Medulla oblongata (tissue), 1 donor: ENCODE data around the gene GLRX5.
A peak's percentile ranks its signal among the peaks of the same experiment; 100 is the strongest.

Experiments used
- DNase-seq: peaks from one replicate; pipeline ENCODE4 v3.0.0-alpha.2; 2015; ENCODE audit errors: extremely low spot score

GLRX5 gene

GRCh38 chr14:95533391-95533821 is 1.4 kb upstream of the GLRX5 start:
- DNase-seq = no peak

DNA sequence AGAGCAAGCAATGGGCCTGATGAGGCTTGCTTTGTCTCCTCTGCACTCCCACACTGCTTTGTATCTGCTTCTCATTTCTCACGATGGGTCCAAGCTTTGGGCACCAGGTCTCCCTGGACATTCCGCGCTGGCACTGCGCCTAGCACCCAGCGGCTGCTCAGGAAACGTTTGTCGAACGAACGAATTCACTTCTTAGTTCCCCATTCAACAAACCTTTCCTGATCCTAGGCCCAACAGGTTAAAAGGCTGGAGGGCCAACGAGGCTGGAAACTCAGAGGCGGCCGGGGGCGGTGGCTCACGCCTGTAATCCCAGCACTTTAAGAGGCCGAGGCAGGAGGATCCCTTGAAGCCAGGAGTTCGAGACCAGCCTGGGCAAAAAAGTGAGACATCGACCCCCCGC is 1.0 kb upstream of the GLRX5 start:
- no peak for DNase-seq

DNA sequence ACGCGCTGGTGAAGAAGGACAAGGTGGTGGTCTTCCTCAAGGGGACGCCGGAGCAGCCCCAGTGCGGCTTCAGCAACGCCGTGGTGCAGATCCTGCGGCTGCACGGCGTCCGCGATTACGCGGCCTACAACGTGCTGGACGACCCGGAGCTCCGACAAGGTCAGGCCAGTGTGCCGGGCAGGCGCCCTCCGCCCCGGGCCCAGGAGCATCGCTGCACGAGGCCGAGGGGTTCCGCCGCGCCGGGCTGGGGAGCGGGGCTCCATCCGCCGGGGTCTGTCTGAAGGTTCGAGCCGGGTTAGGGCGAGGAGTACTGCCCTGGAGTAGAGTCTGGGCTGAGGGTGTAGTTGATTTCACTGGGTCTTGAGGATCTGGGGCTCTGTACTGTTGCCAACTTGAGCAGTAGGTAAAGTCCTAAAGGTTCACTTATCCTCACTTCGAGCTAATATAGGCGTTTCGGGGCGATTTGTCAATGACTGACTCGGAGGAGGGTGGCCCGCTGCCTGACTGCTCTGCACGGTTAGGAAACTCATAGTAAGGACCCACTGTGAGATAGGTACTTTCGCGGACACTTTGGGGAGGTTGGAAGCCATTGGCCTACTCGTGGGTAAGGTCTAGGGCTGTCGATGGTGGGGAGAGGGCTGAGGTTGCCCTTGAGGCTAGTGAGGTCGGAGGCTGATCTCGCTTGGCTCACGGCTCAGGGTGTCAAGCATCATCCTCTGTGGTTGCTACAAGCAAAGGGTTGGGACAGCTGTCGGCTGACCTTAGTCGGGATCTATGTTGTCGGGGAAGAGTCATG is 574 bp downstream of the GLRX5 start:
- DNase-seq = no peak

DNA sequence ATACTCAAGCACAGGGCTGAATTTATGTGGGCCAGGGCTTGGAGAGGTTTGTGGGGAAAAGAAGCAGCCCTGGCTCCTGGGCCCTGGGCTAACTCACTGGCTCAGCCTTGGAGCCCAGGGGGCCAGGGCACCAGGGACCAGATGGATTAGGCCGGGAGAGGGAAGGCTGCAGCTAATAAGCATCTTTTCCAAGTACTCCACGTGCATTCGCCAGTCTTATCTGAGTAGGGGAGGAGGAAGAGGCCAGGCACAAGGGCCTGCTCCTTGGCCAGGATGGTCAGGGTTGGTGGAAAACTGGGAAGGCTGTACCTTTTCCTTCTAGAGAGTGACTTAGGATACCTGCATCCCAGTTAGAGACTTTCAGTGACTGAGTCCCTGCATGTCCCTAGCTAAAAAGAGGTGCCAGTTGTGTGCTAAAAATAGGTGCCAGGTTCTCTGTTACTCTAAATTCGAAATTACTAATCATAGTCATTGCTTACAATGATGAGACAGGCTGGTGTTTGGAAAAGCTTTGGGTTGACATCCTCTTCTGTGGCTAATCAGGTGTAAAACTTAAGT is 1.3 kb downstream of the GLRX5 start:
- DNase-seq = no peak

DNA sequence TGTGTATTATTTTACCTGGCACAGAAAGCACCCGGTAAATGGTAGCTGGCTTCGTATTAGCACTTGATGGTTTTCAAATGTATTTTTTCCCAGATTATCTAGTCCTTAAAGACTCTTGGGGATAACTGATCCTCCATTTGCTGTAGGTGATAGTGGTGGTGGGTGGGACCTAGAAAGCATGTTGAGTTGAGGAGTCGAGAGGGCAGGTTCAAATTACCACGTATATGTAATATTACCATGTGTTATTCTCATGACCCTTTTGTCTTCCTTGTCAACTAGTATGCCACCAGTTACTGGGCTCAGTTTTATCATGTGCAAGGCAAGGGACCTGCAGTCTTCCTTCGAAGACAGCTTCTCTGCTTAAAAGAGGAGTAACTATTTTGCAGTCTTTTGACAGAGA is 1.8 kb downstream of the GLRX5 start:
- no peak for DNase-seq

DNA sequence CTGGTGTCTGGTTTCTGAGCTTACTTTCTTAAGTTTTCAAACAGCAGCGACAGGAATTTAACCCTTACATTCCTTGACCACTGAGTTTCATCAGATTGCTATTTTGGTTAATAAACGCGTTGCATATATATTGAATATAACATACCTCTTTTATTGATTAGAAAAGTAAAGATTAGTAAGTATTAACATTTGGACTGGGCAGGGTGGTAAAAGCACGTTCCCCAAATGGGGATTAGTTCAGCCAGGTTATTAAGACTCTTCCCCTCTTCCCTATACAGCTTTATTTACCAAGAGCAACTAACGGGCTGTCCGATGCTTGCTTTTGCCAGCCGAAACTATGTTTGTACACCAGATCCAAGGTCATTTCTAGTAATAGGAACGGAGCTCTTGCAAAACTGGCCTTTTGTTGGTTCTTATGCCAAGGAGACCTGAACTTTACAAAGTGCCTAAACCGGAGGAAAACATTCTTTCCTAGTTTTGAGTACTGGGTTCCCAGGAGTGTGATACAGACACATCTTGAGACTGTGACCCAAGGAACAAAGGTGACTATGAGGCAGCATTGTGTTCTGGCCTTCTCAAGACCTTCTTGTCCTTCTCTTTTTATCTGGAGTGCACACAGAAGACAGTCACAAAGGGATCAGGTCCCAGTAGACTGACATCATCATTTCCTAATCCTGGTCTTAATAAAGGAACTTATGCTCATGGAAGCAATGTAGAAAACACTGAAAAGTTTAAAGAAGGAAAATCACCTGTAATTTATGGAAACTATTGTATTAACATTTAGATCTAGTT is 2.6 kb downstream of the GLRX5 start:
- DNase-seq = no peak

DNA sequence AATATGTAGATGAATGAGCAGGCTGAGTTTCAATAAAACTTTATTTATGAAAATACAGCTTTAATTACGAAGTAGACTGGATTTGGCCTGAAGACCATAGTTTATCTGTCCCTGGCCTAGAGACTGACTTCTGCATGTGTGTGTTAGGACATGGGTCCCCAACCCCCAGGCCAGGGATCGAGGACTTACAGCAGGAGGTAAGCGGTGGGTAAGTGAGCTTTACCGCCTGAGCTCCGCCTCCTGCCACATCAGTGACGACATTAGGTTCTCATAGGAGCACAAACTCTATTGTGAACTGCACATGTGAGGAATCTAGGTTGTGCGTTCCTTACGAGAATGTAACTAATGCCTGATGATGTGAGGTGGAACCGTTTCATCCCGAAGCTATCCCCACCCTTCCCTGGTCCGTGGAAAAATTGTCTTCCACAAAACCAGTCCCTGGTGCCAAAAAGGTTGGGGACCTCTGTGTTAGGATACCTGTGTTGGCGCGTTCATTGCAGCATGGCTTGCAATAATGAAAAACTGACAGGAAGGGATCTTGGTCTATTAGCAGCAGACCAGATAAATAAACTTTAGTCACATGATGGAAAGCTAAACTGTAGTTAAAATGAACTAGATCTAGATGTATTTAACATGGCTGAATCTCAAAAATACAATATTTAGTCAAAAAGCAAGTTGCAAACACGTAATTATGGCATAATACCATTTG is 4.1 kb downstream of the GLRX5 start:
- DNase-seq = no peak

GRCh38 chr14:95540236-95540855 is 5.5 kb downstream of the GLRX5 start:
- DNase-seq = no peak

DNA sequence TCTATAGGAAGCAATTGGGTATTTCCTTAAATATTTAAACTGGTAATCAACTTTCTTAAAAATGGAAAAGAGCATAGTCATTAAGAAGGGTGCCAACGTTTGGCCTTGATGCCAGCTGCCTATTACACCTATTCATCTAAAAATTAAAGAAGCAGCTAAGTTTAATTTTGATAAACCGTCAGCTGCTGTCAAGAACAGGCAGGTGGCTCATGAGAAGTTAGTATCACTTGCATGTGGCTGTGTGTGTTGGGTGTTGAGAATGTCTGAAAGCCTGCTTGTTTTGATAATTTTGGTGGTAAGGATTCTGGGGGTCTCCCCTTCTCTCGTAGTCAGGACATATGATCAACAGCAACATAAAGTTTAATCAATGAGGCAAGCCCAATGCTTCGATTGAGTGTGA is 6.5 kb downstream of the GLRX5 start:
- DNase-seq = no peak

- no peak for DNase-seq
These were observed 7.4 kb downstream of the GLRX5 start for GRCh38 chr14:95541932-95542930.

GRCh38 chr14:95543021-95543420 is 8.2 kb downstream of the GLRX5 start:
- DNase-seq = no peak

DNA sequence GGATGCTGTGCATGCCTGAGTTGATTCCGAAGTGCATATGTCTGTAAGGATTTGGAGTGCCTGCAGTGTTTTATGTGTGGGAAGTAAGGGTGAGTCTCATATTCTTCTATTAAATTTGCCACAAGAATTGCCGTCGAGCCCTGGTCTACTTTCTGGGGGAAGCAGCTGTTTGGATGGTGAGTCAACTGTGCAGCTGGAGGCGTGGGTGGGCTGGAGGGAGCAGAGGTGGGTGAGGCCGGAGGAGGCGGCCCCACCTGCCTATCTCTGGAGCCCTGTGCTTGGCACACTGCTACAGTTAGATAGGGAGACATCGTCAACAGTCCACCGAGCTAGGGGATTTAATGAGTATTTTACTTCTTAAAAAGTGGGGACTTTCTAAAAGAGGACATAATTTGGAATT is 9.7 kb downstream of the GLRX5 start:
- DNase-seq = no peak

DNA sequence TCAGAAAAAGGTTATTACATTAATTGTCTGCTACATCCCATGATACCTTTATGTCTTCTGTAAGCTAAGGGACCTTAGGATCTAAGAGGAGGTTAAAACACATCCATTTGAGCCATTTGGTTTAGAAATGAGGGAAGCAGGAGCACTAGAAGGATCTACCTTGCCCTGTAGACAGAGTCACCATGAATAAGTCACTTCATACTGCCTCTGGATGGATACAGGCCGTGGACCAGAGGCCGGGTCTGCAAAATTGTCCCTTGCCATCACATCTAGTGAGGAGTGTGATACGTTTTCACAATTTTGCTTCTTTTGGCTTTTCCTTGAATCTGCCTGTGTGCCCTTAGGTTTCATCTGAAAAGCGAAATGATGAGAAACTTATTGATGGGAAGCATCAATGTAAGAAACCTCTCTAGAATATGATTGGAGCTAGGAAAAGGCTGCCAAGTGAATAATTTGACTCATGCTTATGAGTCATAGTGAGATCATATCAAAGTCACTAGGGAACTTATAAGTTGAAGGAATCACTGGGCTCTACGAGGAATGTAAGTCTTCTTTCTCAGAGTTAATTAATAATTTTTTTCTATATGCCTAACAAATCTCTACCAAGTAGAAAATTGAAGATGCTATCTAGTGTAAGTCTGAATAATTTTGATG is 10.8 kb downstream of the GLRX5 start:
- no peak for DNase-seq

DNA sequence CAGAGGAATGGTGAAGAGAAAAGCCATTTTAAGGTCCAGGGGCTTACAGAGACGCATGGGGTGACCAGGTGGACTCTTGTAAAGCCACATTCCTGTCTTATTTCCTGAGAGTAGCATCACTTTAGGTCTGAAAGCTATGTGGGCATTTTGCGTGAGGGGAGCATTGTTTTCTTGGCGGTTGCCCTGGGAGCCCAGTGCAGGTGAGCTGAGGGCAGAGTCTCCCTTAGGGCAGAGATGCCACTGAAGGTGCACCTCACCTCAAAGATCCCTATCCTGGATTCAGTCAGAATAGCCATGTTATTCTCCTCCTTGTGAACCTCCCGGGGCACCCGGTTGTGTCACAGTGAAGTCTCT is 12.4 kb downstream of the GLRX5 start:
- DNase-seq = no peak

DNA sequence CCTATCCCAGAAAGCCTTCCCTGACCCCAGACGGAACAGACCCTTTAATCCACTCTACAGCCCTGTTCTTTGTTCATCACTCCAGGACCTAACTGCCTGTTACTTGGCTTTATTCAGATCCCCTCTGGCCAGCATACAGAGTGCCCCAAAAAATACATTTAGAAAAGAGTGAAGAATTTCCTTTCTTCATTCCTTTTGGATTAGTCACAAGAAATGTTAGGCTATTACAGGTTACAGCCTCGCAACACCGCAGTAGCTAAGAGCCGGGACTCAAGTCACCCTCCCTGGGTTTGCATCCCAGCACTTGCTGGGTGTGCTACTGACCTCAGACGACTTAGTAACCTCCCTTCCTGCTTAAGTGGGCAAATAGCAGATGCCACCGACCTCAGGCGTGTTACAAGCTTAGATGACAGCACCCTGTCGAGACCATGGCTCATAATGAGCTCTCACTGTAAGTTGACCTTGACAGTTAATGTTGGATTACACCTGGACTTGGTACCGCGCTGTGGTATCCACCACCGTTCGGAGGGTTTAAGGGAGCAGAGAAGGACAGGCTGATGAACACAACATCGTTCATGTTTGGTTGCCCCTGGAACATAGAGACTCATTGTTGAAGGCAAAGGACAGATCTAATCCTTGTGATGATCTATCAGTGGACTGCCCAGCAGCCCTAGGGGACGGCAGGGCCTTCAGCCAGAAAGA is 12.9 kb downstream of the GLRX5 start:
- DNase-seq = peak; percentile 33

DNA sequence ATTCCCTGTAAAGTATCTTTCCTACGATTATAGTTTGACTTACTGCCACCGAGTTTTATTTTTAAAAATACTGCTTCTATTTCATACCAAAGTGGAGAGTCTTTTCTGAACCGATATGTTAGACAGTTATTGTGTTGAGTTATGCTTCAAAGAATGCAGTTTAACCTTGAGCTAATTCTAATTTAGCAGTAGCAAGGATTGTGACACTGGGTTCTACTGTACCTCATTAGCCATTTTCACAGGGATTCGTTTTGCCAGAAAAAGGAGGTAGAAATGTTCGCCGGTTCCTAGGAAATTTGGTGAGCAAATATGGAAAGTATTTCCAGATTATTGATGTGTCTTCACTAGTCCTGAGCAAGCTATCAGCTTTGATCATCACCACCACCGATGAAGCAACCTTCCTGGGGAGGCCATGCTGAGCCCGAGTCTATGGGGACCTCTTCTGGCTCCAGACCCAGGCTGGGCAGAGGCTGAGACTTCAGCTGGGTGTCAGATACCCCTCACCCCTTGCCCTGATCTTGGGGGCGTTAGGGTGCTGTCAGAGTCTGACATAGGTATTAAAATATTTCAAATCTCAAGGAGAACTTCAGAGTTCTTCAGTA is 13.6 kb downstream of the GLRX5 start:
- no peak for DNase-seq

- no peak for DNase-seq
These were observed 15.1 kb downstream of the GLRX5 start for GRCh38 chr14:95549656-95550585.

- DNase-seq = no peak
These were observed 16.6 kb downstream of the GLRX5 start for GRCh38 chr14:95551435-95551834.
